A673 (cell line): ENCODE data around the gene ESD. TPM values are rescaled to one million over a fixed set of nuclear protein-coding genes. Genes with fewer than 3 reads are reported as not detected.

ENCODE experiments used
- BruUV-seq: library from RNA; stranded (reverse); fragments of 400-500 nt; replicated peaks from 2 replicates; lab custom pipeline; 2021; lab: Mats Ljungman, UMichigan
- CTCF ChIA-PET: fragments of 300-600 bp; sonication (Branson Sonifier 250); formaldehyde crosslinking; loops from one replicate; lab custom pipeline; 2022; ENCODE audit warnings: antibody characterized with exemption; lab: Charles Lee
- POLR2A ChIA-PET: fragments of 300-600 bp; sonication (Branson Sonifier 250); formaldehyde crosslinking; loops from one replicate; lab custom pipeline; 2022; ENCODE audit warnings: antibody characterized with exemption; ENCODE audit not compliant: low non-redundant PET; lab: Charles Lee
- DNase-seq: peaks from one replicate; pipeline ENCODE4 v3.0.0-alpha.2; 2015; ENCODE audit warnings: low spot score
- H3K27ac ChIP-seq: fragments of 200-600 bp; sonication (generic); 2 replicates; pipeline ENCODE4 v1.5.1; 2016; ENCODE audit warnings: mixed run types, low read depth, mild to moderate bottlenecking, mixed read lengths, antibody characterized with exemption, low read length; ENCODE audit not compliant: poor library complexity, severe bottlenecking
- H3K27me3 ChIP-seq: fragments of 200-600 bp; sonication (generic); replicated peaks from 2 replicates; pipeline ENCODE4 v1.6.1; 2017; ENCODE audit warnings: mixed run types, low read depth, mild to moderate bottlenecking, mixed read lengths, antibody characterized with exemption, low read length; ENCODE audit not compliant: insufficient read depth, poor library complexity
- H3K36me3 ChIP-seq: fragments of 200-600 bp; sonication (generic); 2 replicates; pipeline ENCODE4 v1.6.1; 2016; ENCODE audit warnings: mixed run types, mild to moderate bottlenecking, mixed read lengths, antibody characterized with exemption, low read length; ENCODE audit not compliant: insufficient read depth, poor library complexity, severe bottlenecking
- H3K4me1 ChIP-seq: fragments of 200-600 bp; sonication (generic); 2 replicates; pipeline ENCODE4 v1.6.1; 2017; ENCODE audit warnings: mixed run types, mild to moderate bottlenecking, mixed read lengths, antibody characterized with exemption, low read length; ENCODE audit not compliant: insufficient read depth, poor library complexity, severe bottlenecking
- H3K4me3 ChIP-seq: fragments of 200-600 bp; sonication (generic); 2 replicates; pipeline ENCODE4 v1.5.1; 2016; ENCODE audit warnings: low read depth, mixed run types, mild to moderate bottlenecking, mixed read lengths, low read length; ENCODE audit not compliant: poor library complexity, severe bottlenecking
- H3K9me3 ChIP-seq: fragments of 200-600 bp; sonication (generic); 2 replicates; pipeline ENCODE4 v1.6.1; 2016; ENCODE audit warnings: mixed run types, low read depth, mild to moderate bottlenecking, mixed read lengths, antibody characterized with exemption, low read length; ENCODE audit not compliant: poor library complexity, severe bottlenecking
- CTCF ChIP-seq: fragments of 300-800, 200-600 bp; sonication (generic); conservative IDR thresholded peaks from 2 replicates; pipeline ENCODE4 v1.5.1; 2017; ENCODE audit warnings: low read depth, mild to moderate bottlenecking, antibody characterized with exemption, low read length, moderate library complexity, mixed read lengths
- EZH2 ChIP-seq: fragments of 200-600 bp; sonication (generic); IDR thresholded peaks from 2 replicates; pipeline ENCODE4 v1.6.1; 2017; ENCODE audit warnings: borderline replicate concordance, low read depth, mild to moderate bottlenecking, mixed read lengths, antibody characterized with exemption, low read length; ENCODE audit not compliant: poor library complexity, severe bottlenecking
- intact Hi-C: fragments of 100-400 bp; cut with micrococcal nuclease; formaldehyde crosslinking; loops from one replicate; pipeline ENCODE4 v1.10.0; 2022; ENCODE audit not compliant: unreplicated experiment
- total RNA-seq: library from RNA; stranded (reverse); gene quantifications from 2 replicates; pipeline ENCODE4 v1.2.3, GENCODE V29; 2021

Gene ESD
- total RNA-seq, 1 experiment from 2014 or later: 167 TPM

DNA sequence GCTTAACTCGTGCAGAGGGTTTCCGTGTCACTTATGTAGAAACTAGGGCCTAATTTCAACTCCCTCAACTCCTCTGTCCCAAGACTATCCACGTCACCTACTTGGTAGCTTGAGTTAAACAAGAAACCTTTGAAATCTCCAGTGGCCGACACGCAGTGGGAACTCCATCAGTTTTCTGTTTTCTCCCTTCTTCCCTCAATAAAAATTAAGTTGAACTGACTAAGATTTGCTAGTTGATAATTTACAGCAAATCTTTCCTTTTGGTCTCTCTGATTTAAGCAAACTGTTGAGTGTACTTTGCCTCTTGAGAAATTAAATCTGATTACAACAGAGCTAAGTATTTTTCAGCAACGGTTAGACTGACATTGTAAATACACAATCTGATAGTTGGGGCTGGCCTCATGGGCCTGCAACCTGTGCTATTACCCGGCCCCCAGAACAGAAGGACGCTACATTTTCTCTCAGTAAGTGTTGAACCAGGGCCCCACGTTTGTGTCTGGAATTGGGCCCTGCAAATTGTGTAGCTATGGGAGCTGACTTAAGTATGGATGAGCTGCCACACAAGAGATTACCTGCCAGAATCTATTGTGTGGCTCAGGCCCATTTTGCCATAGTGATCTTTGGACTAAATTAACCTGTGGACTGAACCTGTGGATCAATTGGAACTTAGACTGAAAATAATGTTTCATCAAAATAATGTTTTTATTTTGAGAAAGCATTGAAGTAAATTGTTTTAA lies 708 bp upstream of the ESD start:
- H3K4me3 ChIP-seq: peak overlapping the region; percentile 69
- peaks cover 19% of the 10 kb centered on the region for H3K4me1 ChIP-seq
- H3K9me3 ChIP-seq: no peaks in the 10 kb centered on the region
- intact Hi-C loops: no loop called here
- no peaks in the 10 kb centered on the region for H3K27me3 ChIP-seq
- ChIA-PET CTCF (no interaction called here), POLR2A (no interaction called here)
- BruUV-seq: no TSS peak
- DNase-seq: no peak
- peaks cover 7% of the 10 kb centered on the region for H3K36me3 ChIP-seq
- TF ChIP-seq EZH2 (no peak), CTCF (no peak)
- peak overlapping the region; percentile 83 for H3K27ac ChIP-seq

GRCh38 chr13:46796129-46796514 lies 839 bp downstream of the ESD start:
- Histone ChIP-seq H3K4me1 (peaks cover 19% of the 10 kb centered on the region), H3K9me3 (no peaks in the 10 kb centered on the region), H3K27me3 (no peaks in the 10 kb centered on the region), H3K27ac (peak overlapping the region; percentile 83), H3K36me3 (peaks cover 18% of the 10 kb centered on the region), H3K4me3 (peak overlapping the region; percentile 69)
- no peak for DNase-seq
- intact Hi-C loops: no loop called here
- TSS peak; percentile 71 for BruUV-seq
- POLR2A ChIA-PET: no interaction called here
- TF ChIP-seq CTCF: no peak
- no peak for TF ChIP-seq EZH2
- CTCF ChIA-PET: no interaction called here

GRCh38 chr13:46795321-46795720 lies 1.6 kb downstream of the ESD start:
- intact Hi-C loops: no loop called here
- TF ChIP-seq EZH2 (no peak), CTCF (no peak)
- Histone ChIP-seq H3K27ac (no peak overlapping the region), H3K9me3 (no peaks in the 10 kb centered on the region), H3K27me3 (no peaks in the 10 kb centered on the region), H3K36me3 (peaks cover 26% of the 10 kb centered on the region), H3K4me1 (peaks cover 19% of the 10 kb centered on the region), H3K4me3 (peak overlapping the region; percentile 69)
- no peak for DNase-seq
- ChIA-PET CTCF (no interaction called here), POLR2A (no interaction called here)
- no TSS peak for BruUV-seq
